Measurements from ENCODE around the gene DOCK4. TPM values are rescaled to one million over a fixed set of nuclear protein-coding genes. Genes with fewer than 3 reads are reported as not detected.
A peak's percentile ranks its signal among the peaks of the same experiment; 100 is the strongest.
"Not testable (repeated sequence)": the region's sequence is repeated elsewhere in the genome, so short reads cannot be mapped to it uniquely, and the experiment has no call there.

The DOCK4 gene
- total RNA-seq, 1 donor from 2014 or later: 43.5 TPM

- Histone ChIP-seq H3K4me3 (peak overlapping the region in 1 of 2 donors; percentile 31), H3K27ac (peak overlapping the region; percentile 37 to 62), H3K9me3 (no peaks in the 10 kb centered on the region), H3K27me3 (no peaks in the 10 kb centered on the region), H3K36me3 (no peaks in the 10 kb centered on the region), H3K4me1 (peaks cover 3 to 11% of the 10 kb centered on the region in 2 donors)
- DNase-seq (ENCODE audit: low spot score in 2 of 2): no peak
- no peak for TF ChIP-seq CTCF (IDR thresholded peaks at IDR 0.05)
- intact Hi-C loops (cut with DNase I): no loop called here
Measured at GRCh38 chr7:112130729-112131410, 75.3 kb downstream of the DOCK4 start.

- H3K36me3 ChIP-seq: no peaks in the 10 kb centered on the region
- H3K9me3 ChIP-seq: no peaks in the 10 kb centered on the region
- peak overlapping the region; percentile 37 to 62 for H3K27ac ChIP-seq
- TF ChIP-seq CTCF (IDR thresholded peaks at IDR 0.05): no peak
- no peaks in the 10 kb centered on the region for H3K27me3 ChIP-seq
- H3K4me1 ChIP-seq: peaks cover 3 to 11% of the 10 kb centered on the region in 2 donors
- H3K4me3 ChIP-seq: no peak overlapping the region
- DNase-seq (ENCODE audit: low spot score in 2 of 2): no peak
- intact Hi-C loops (cut with DNase I): no loop called here
Measured at GRCh38 chr7:112129655-112130323, 76.4 kb downstream of the DOCK4 start.

GRCh38 chr7:112128461-112129425 is 77.5 kb downstream of the DOCK4 start:
- H3K4me3 ChIP-seq; DNase-seq (ENCODE audit: low spot score in 2 of 2); H3K36me3 ChIP-seq; H3K27me3 ChIP-seq; H3K9me3 ChIP-seq; intact Hi-C loops (cut with DNase I): not testable (repeated sequence)
- H3K27ac ChIP-seq: peak overlapping the region in 1 of 2 donors; percentile 62
- peaks cover 3 to 11% of the 10 kb centered on the region in 2 donors for H3K4me1 ChIP-seq

GRCh38 chr7:112128041-112128440 is 78.2 kb downstream of the DOCK4 start:
- intact Hi-C loops (cut with DNase I); H3K9me3 ChIP-seq; H3K27me3 ChIP-seq; H3K4me3 ChIP-seq; H3K27ac ChIP-seq; DNase-seq (ENCODE audit: low spot score in 2 of 2); H3K36me3 ChIP-seq: not testable (repeated sequence)
- H3K4me1 ChIP-seq: peaks cover 3 to 11% of the 10 kb centered on the region in 2 donors

- Histone ChIP-seq H3K4me1 (peaks cover 0 to 2% of the 10 kb centered on the region in 2 donors), H3K36me3 (no peaks in the 10 kb centered on the region), H3K27me3 (no peaks in the 10 kb centered on the region), H3K27ac (no peak overlapping the region), H3K9me3 (no peaks in the 10 kb centered on the region), H3K4me3 (no peak overlapping the region)
- no peak for DNase-seq (ENCODE audit: low spot score in 2 of 2)
- TF ChIP-seq CTCF (IDR thresholded peaks at IDR 0.05): no peak
- intact Hi-C loops (cut with DNase I): no loop called here
Measured at GRCh38 chr7:112125250-112125649, 80.9 kb downstream of the DOCK4 start.

- Histone ChIP-seq H3K36me3 (no peaks in the 10 kb centered on the region), H3K27ac (no peak overlapping the region), H3K9me3 (no peaks in the 10 kb centered on the region), H3K4me3 (no peak overlapping the region), H3K27me3 (no peaks in the 10 kb centered on the region), H3K4me1 (no peaks in the 10 kb centered on the region)
- no peak for TF ChIP-seq CTCF (IDR thresholded peaks at IDR 0.05)
- intact Hi-C loops (cut with DNase I): no loop called here
- no peak for DNase-seq (ENCODE audit: low spot score in 2 of 2)
Measured at GRCh38 chr7:112124061-112124766, 82.0 kb downstream of the DOCK4 start.
